Kidney epithelial cell (primary cell): ENCODE data around the gene TUBB3. TPM values are rescaled to one million over a fixed set of nuclear protein-coding genes. Genes with fewer than 3 reads are reported as not detected.

Experiments
- DNase-seq: peaks from one replicate; pipeline ENCODE4 v3.0.0-alpha.2; 2010; ENCODE audit warnings: low read depth
- H3K27me3 ChIP-seq: 2 replicates; pipeline ENCODE4 v1.6.0; 2011; ENCODE audit warnings: low read length; ENCODE audit not compliant: control insufficient read depth, insufficient read depth
- H3K36me3 ChIP-seq: 2 replicates; pipeline ENCODE4 v1.5.1; 2011; ENCODE audit warnings: low read length; ENCODE audit not compliant: control insufficient read depth, insufficient read depth
- H3K4me3 ChIP-seq: 2 replicates; pipeline ENCODE4 v1.5.1; 2011; ENCODE audit warnings: low read depth, mild to moderate bottlenecking, control low read depth, low read length
- CTCF ChIP-seq: IDR thresholded peaks from 2 replicates; pipeline ENCODE4 v1.5.1; 2011; ENCODE audit warnings: mild to moderate bottlenecking, moderate library complexity, low read length, control low read depth, inconsistent platforms; ENCODE audit not compliant: insufficient read depth, poor library complexity, severe bottlenecking
- total RNA-seq: library from RNA; depleted of rRNA; stranded (reverse); fragments of >200 nt; gene quantifications from 2 replicates; pipeline ENCODE4 v1.2.3, GENCODE V29; 2015

TUBB3 gene
- total RNA-seq, 1 donor from 2014 or later: 599 TPM

- H3K27me3 ChIP-seq: no peaks in the 10 kb centered on the region
- H3K4me3 ChIP-seq: no peak overlapping the region
- H3K36me3 ChIP-seq: no peaks in the 10 kb centered on the region
- no peak for TF ChIP-seq CTCF
- DNase-seq: no peak
Observed at GRCh38 chr16:89919535-89920406, 3.4 kb upstream of the TUBB3 start.

- TF ChIP-seq CTCF: no peak
- DNase-seq: no peak
- H3K27me3 ChIP-seq: no peaks in the 10 kb centered on the region
- no peak overlapping the region for H3K4me3 ChIP-seq
- H3K36me3 ChIP-seq: no peaks in the 10 kb centered on the region
Observed at GRCh38 chr16:89920723-89921122, 2.4 kb upstream of the TUBB3 start.

GRCh38 chr16:89921131-89921701 lies 1.9 kb upstream of the TUBB3 start:
- TF ChIP-seq CTCF: no peak
- DNase-seq: no peak
- H3K36me3 ChIP-seq: no peaks in the 10 kb centered on the region
- H3K4me3 ChIP-seq: no peak overlapping the region
- no peaks in the 10 kb centered on the region for H3K27me3 ChIP-seq

GRCh38 chr16:89921702-89922476 lies 1.3 kb upstream of the TUBB3 start:
- H3K27me3 ChIP-seq: no peaks in the 10 kb centered on the region
- H3K36me3 ChIP-seq: no peaks in the 10 kb centered on the region
- H3K4me3 ChIP-seq: peak overlapping the region; percentile 61
- peak; percentile 86 for DNase-seq
- TF ChIP-seq CTCF: no peak

- no peak for TF ChIP-seq CTCF
- Histone ChIP-seq H3K27me3 (no peaks in the 10 kb centered on the region), H3K4me3 (peak overlapping the region; percentile 61)
Observed at GRCh38 chr16:89922477-89922883, 662 bp upstream of the TUBB3 start.

More at GRCh38 chr16:89922477-89922883, 662 bp upstream of the TUBB3 start:
- no peaks in the 10 kb centered on the region for H3K36me3 ChIP-seq
- peak; percentile 76 for DNase-seq
